K562 (cell line): ENCODE results near the gene OR2T5.
"Not testable (repeated sequence)": the region's sequence is repeated elsewhere in the genome, so short reads cannot be mapped to it uniquely, and the experiment has no call there.

ENCODE experiments used
- NR3C1 ChIP-seq: sonication (generic); formaldehyde crosslinking; IDR thresholded peaks from 2 replicates; pipeline ENCODE4 v1.8.1; 2022; ENCODE audit warnings: missing genetic modification reagents
- POLR2A ChIP-seq: fragments of 450-650 bp; conservative IDR thresholded peaks from 2 replicates; pipeline ENCODE4 v1.6.1; 2016
- RFX5 ChIP-seq: IDR thresholded peaks from 2 replicates; pipeline ENCODE4 v1.6.1; 2011; ENCODE audit warnings: low read depth, mild to moderate bottlenecking, improper control_type of control experiment, low read length
- TF ChIP-seq, protein P1 (sequence below): fragments of 250-450 bp; sonication (Bioruptor Pico); IDR thresholded peaks from 2 replicates; pipeline ENCODE4 v1.8.0; 2021; ENCODE audit warnings: moderate library complexity, mild to moderate bottlenecking, inconsistent platforms
- TF ChIP-seq, protein P2 (sequence below), 2 experiments: fragments of 450-650 bp; formaldehyde crosslinking in 1 of 2; IDR thresholded peaks; 2 replicates each; pipeline versions ENCODE4 v1.4.0 to v1.6.1; 2014 to 2020; ENCODE audit warnings: mild to moderate bottlenecking in 2 of 2, borderline replicate concordance in 1 of 2, low read depth in 1 of 2

DNA sequence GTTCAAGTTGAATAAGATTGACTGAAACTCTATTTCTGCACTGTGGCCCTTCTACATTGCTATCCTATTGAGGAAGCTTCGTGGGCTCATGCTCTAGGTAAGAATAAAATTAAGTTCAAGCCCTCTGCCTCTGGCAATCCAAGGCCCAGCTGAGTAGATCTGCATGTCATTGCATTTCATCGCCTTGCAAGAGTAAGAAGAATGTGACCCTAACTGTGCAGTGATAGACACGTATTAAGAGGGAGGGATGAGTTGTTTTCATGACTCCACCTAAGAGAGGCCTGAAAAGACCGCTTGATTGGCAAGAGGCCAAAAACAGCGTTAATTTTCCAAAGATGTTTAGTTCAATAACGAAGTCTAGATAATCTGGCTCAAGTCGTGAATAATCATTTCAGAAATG, 29.3 kb upstream of the OR2T5 start:
- TF ChIP-seq, protein P1, sequence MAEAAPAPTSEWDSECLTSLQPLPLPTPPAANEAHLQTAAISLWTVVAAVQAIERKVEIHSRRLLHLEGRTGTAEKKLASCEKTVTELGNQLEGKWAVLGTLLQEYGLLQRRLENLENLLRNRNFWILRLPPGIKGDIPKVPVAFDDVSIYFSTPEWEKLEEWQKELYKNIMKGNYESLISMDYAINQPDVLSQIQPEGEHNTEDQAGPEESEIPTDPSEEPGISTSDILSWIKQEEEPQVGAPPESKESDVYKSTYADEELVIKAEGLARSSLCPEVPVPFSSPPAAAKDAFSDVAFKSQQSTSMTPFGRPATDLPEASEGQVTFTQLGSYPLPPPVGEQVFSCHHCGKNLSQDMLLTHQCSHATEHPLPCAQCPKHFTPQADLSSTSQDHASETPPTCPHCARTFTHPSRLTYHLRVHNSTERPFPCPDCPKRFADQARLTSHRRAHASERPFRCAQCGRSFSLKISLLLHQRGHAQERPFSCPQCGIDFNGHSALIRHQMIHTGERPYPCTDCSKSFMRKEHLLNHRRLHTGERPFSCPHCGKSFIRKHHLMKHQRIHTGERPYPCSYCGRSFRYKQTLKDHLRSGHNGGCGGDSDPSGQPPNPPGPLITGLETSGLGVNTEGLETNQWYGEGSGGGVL (CRISPR knock-in tag), result not testable (repeated sequence)
- TF ChIP-seq NR3C1 (CRISPR knock-in tag); RFX5; POLR2A: not testable (repeated sequence)
- TF ChIP-seq, protein P2, sequence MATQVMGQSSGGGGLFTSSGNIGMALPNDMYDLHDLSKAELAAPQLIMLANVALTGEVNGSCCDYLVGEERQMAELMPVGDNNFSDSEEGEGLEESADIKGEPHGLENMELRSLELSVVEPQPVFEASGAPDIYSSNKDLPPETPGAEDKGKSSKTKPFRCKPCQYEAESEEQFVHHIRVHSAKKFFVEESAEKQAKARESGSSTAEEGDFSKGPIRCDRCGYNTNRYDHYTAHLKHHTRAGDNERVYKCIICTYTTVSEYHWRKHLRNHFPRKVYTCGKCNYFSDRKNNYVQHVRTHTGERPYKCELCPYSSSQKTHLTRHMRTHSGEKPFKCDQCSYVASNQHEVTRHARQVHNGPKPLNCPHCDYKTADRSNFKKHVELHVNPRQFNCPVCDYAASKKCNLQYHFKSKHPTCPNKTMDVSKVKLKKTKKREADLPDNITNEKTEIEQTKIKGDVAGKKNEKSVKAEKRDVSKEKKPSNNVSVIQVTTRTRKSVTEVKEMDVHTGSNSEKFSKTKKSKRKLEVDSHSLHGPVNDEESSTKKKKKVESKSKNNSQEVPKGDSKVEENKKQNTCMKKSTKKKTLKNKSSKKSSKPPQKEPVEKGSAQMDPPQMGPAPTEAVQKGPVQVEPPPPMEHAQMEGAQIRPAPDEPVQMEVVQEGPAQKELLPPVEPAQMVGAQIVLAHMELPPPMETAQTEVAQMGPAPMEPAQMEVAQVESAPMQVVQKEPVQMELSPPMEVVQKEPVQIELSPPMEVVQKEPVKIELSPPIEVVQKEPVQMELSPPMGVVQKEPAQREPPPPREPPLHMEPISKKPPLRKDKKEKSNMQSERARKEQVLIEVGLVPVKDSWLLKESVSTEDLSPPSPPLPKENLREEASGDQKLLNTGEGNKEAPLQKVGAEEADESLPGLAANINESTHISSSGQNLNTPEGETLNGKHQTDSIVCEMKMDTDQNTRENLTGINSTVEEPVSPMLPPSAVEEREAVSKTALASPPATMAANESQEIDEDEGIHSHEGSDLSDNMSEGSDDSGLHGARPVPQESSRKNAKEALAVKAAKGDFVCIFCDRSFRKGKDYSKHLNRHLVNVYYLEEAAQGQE (IDR thresholded peaks at IDR 0.05; ENCODE audit: borderline replicate concordance), result not testable (repeated sequence)
- TF ChIP-seq, protein P2 (CRISPR knock-in tag; IDR thresholded peaks at IDR 0.05; ENCODE audit: low read depth), result not testable (repeated sequence)
